Uterus (tissue), 2 donors: ENCODE measurements around the gene EML1.

Source experiments
- CTCF ChIP-seq, 4 experiments: fragments of 200-600 bp in 2 of 4; fragments of 450-650 bp in 2 of 4; sonication (generic) in 2 of 4; IDR thresholded peaks; one replicate each; pipeline ENCODE4 v1.5.1; 2016 to 2019; ENCODE audit warnings: antibody characterized with exemption in 4 of 4, mild to moderate bottlenecking in 2 of 4, moderate library complexity in 1 of 4
- POLR2A ChIP-seq, 2 donors: fragments of 450-650 bp; IDR thresholded peaks; one replicate each; pipeline ENCODE4 v1.6.1; 2016; ENCODE audit warnings: antibody characterized with exemption in 2 of 2, mild to moderate bottlenecking in 1 of 2, moderate library complexity in 1 of 2

DNA sequence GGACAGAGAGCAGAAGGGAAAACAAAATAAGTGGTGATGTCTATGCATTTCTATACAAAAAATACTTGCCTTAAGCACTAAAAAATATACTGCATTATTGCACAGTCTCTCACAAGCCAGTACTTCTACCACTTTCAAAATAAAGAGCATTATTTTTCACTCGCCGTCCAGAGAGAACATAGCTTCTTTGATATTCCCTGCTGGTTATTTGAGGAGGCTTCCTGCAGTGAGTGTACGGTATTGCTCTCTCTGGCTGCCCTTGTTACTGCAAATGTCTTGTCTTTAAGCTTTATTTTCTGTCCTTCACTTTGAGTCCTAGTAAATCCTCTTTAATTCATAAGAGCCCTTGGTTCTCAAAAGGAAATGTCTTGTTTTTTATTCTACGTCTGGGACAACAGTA is 81.1 kb downstream of the EML1 start:
- TF ChIP-seq CTCF (IDR thresholded peaks at IDR 0.05), result no peak
- no peak for TF ChIP-seq POLR2A (IDR thresholded peaks at IDR 0.05)
